HG02678 (cell line): ENCODE results near the gene PIAS4.

Source experiments
- ATAC-seq: cut with Tn5 transposase; IDR thresholded peaks from one replicate; pipeline ENCODE4 v1.9.1; 2021; ENCODE audit warnings: mild to moderate bottlenecking, moderate library complexity; ENCODE audit not compliant: unreplicated experiment

PIAS4 gene

GRCh38 chr19:4018775-4019504, 11.4 kb downstream of the PIAS4 start:
- no peak for ATAC-seq

- ATAC-seq, result no peak
Measured at GRCh38 chr19:4019578-4019977, 12.0 kb downstream of the PIAS4 start.

GRCh38 chr19:4023600-4024398, 16.3 kb downstream of the PIAS4 start:
- ATAC-seq, result no peak

- ATAC-seq, result no peak
Measured at GRCh38 chr19:4025317-4025716, 17.8 kb downstream of the PIAS4 start.

- ATAC-seq, result no peak
Measured at GRCh38 chr19:4027146-4027545, 19.6 kb downstream of the PIAS4 start.

- ATAC-seq, result no peak
Measured at GRCh38 chr19:4028334-4029246, 21.1 kb downstream of the PIAS4 start.

GRCh38 chr19:4029247-4029614, 21.7 kb downstream of the PIAS4 start:
- ATAC-seq, result no peak

GRCh38 chr19:4030552-4030951, 23.0 kb downstream of the PIAS4 start:
- no peak for ATAC-seq

GRCh38 chr19:4030981-4031380, 23.4 kb downstream of the PIAS4 start:
- ATAC-seq, result no peak

GRCh38 chr19:4031420-4031819, 23.9 kb downstream of the PIAS4 start:
- ATAC-seq, result no peak

- no peak for ATAC-seq
Measured at GRCh38 chr19:4032436-4032835, 24.9 kb downstream of the PIAS4 start.

- ATAC-seq, result no peak
Measured at GRCh38 chr19:4033028-4033956, 25.8 kb downstream of the PIAS4 start.

GRCh38 chr19:4034048-4035017, 26.8 kb downstream of the PIAS4 start:
- ATAC-seq, result no peak

GRCh38 chr19:4035018-4035566, 27.6 kb downstream of the PIAS4 start:
- no peak for ATAC-seq

- no peak for ATAC-seq
Measured at GRCh38 chr19:4035582-4035981, 28.0 kb downstream of the PIAS4 start.

- ATAC-seq, result no peak
Measured at GRCh38 chr19:4036576-4037300, 29.2 kb downstream of the PIAS4 start.

- no peak for ATAC-seq
Measured at GRCh38 chr19:4037301-4037949, 29.9 kb downstream of the PIAS4 start.

- ATAC-seq, result no peak
Measured at GRCh38 chr19:4038057-4038456, 30.5 kb downstream of the PIAS4 start.
